Lung microvascular endothelial cell (primary cell): ENCODE results near the gene ATP6V0E2. TPM values are rescaled to one million over a fixed set of nuclear protein-coding genes. Genes with fewer than 3 reads are reported as not detected.

Experiments used
- DNase-seq, 2 donors: peaks; one replicate each; pipeline versions ENCODE4 v3.0.0 to v3.0.0-alpha.2; 2010; ENCODE audit warnings: low read depth in 2 of 2
- total RNA-seq: library from RNA; depleted of rRNA; stranded (reverse); fragments of >200 nt; gene quantifications from 2 replicates; pipeline ENCODE4 v1.2.1, GENCODE V29; 2014

The ATP6V0E2 gene
- total RNA-seq, 1 donor from 2014 or later, result 3.0 TPM

GRCh38 chr7:149838224-149838991 lies 35.4 kb upstream of the ATP6V0E2 start, which contains the start of gene ZNF862:
Gene ZNF862 (plus strand): TSS chr7:149838375. CDS start chr7:149838612, 237 bp downstream.
- peak; percentile 99 for DNase-seq

- DNase-seq, result peak in 1 of 2 donors; percentile 14
These were observed 34.8 kb upstream of the ATP6V0E2 start for GRCh38 chr7:149838992-149839408.

- no peak for DNase-seq
These were observed 33.8 kb upstream of the ATP6V0E2 start for GRCh38 chr7:149839933-149840332.

DNA sequence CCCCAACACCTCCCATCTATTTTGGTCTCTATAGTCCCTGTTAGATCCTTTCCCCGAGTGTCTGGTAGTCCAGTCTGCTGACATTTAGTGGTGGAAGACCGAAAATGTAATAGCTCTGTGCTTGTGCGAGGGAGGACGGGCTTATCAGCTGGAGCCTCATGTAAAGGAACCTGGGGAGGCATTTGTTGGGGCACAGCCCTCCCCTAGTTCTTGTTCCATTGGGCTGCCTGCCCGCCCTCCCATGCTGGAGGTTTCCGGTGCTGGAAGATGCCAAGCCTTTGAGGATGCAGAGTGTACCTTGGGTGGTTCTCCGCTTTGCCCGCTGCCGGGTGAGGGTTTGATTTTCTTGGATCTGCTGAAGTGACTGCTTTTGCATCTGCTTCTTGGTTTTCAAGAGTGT lies 30.2 kb upstream of the ATP6V0E2 start:
- DNase-seq, result no peak

- DNase-seq, result no peak
These were observed 29.3 kb upstream of the ATP6V0E2 start for GRCh38 chr7:149844445-149844844.

GRCh38 chr7:149845257-149845980 lies 28.4 kb upstream of the ATP6V0E2 start:
- DNase-seq, result no peak

- DNase-seq, result no peak
These were observed 27.7 kb upstream of the ATP6V0E2 start for GRCh38 chr7:149846021-149846420.

GRCh38 chr7:149846436-149847046 lies 27.2 kb upstream of the ATP6V0E2 start:
- no peak for DNase-seq

GRCh38 chr7:149849174-149849573 lies 24.6 kb upstream of the ATP6V0E2 start:
- DNase-seq, result no peak

DNA sequence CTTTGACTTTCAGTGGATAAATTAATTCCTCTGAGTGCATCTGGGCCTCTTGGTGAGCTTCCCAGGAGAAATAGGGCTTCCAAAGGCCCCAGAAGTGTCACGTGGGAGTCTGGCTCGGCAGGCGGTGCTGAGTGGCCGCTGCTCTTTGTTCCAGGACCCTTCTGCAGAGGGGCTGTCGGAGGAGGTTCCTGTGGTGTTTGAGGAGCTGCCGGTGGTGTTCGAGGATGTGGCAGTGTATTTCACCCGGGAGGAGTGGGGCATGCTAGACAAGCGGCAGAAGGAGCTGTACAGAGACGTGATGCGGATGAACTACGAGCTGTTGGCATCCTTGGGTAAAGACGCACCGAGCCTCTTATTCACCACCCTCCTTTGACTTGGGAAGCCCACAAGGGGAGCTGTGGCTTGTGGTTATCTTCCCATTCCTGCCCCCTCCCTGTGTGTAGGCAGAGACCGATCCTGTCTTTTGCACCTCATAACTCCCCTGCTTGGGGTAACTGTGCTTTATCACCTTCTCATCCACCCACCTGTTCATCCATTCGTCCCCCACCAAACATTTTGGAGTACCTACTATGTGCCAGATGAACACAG lies 23.7 kb upstream of the ATP6V0E2 start:
- no peak for DNase-seq

GRCh38 chr7:149850716-149851115 lies 23.1 kb upstream of the ATP6V0E2 start:
- DNase-seq, result no peak

DNA sequence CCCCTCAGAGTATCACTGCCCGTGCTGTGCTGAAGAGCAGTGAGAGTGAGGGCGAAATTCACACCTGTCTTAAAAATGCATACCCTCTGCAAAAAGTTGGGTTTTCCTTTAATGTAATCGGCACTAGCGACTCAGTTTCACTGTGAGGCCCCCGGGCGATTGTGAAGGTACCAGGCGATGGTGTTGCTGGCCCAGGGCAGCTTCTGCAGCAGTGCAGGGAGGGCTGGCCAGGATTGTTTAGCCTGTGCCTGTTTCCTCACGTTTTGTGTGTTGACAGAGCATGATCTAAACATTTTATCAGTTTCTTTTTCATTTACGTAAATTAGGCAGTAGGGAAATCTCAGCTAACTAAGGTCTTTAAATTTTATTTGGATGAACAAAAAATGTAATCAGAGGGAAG lies 22.3 kb upstream of the ATP6V0E2 start:
- no peak for DNase-seq

GRCh38 chr7:149853157-149853556 lies 20.6 kb upstream of the ATP6V0E2 start:
- peak in 1 of 2 donors; percentile 11 for DNase-seq

DNA sequence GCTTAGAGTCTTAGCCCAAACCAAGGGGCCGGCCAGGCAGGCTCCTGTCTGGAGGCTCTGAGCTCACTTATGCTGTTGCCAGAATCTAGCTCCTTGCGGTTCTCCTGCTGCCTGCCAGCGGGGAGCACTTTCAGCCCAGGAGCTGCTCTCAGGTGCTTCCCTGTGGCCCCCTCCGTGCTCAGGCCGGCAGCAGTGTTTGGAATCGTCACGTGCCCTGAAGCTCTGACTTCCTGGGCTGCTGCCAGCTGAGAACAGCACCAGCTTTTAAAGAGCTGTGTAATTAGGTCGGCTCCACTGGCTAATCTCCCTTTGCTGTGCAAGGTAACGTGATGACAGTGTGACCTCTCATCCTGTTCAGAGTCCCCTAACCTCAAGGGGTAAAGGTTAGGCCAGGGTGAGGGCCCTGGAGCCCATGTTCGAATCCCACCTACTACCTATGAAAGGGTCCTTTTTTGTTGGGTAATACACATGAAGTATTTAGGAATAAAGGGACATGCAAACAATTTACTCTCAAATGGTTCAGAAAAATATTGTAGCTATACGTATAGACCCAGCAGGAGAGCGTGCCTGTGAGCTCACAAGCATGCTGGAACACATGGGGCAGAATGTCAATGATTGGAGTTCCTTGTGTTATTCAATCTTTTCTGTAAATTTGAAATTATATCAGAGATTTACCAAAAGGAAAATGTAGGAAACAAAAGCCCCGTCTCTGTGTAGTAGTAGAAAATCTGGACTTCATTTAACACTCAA lies 19.0 kb upstream of the ATP6V0E2 start:
- peak; percentile 34 to 46 for DNase-seq

DNA sequence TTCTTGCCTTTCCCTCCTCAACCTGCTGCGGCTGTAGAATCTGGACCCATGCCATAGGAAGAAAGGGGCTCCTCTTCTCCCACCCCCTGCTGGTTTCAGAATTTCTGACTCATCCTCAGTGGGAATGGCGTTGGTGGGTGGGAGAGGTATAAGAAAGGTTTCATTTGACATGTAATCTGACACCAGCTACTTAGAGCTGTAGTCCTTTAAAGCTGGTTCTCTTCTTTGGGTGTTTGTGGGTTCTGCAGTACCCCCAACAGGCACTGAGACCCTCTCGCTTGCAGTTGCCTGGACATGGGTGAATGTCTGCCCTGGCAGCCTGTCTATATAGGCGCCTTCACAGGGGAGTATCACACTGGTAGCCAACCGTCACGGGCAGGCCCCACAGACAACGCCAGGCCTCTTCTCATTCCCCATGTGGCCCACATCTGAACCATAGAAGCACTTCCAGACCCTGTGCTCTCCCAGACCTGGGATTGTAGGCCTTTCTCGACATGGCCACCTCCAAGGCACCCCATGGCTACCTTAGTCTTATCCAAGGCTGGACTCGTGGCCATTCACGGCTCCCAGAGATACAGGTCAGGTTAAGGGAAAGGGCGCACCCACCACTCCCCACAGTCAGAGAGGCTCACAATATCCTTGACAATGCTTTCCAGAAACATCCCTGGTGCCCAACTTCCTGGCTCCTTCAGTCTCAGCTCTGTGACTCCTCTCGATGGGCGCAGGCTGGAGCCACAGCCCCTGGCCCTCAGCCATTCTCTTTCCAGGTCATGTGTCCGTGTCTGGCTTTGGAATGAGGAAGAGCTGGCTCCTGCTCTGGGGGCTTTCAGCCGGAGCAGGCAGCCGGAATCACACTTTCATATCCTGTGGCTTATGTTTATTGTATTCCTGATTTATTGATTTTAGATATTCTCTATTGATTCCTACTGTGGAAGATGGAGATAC lies 18.1 kb upstream of the ATP6V0E2 start:
- peak in 1 of 2 donors; percentile 62 for DNase-seq

GRCh38 chr7:149856583-149856982 lies 17.2 kb upstream of the ATP6V0E2 start:
- DNase-seq, result no peak

DNA sequence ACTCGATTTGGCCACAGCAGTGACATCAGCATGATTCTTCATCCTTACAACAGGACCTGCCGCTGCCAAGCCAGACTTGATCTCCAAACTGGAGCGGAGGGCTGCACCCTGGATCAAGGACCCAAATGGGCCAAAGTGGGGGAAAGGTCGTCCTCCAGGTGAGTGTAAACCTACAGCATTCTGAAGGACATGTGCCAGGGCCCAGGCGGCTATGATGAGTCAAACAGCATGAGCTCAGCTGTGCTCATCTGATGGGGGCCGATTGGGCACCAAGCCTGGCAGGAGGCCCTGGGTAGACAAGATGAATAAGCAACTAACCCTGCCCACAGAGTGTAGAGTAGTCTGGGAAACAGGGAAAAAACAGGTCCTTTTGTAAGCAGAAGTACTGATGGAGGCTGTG lies 14.4 kb upstream of the ATP6V0E2 start:
- no peak for DNase-seq

GRCh38 chr7:149859876-149860275 lies 13.9 kb upstream of the ATP6V0E2 start:
- DNase-seq, result no peak

- DNase-seq, result no peak
These were observed 12.7 kb upstream of the ATP6V0E2 start for GRCh38 chr7:149860821-149861727.
